Fibroblast of villous mesenchyme (primary cell): ENCODE data around the gene WDTC1. TPM values are rescaled to one million over a fixed set of nuclear protein-coding genes. Genes with fewer than 3 reads are reported as not detected.
"Not testable (repeated sequence)": the region's sequence is repeated elsewhere in the genome, so short reads cannot be mapped to it uniquely, and the experiment has no call there.

ENCODE experiments used
- DNase-seq: peaks from one replicate; pipeline ENCODE4 v3.0.0-alpha.2; 2010; ENCODE audit warnings: low read depth
- H3K4me3 ChIP-seq: 2 replicates; pipeline ENCODE4 v1.5.1; 2011; ENCODE audit warnings: low read depth, mild to moderate bottlenecking, low read length
- total RNA-seq: library from RNA; depleted of rRNA; stranded (reverse); fragments of >200 nt; gene quantifications from 2 replicates; pipeline ENCODE4 v1.2.3, GENCODE V29; 2012
- TF ChIP-seq, protein P1 (sequence below): IDR thresholded peaks from 2 replicates; pipeline ENCODE4 v1.5.1; 2012; ENCODE audit warnings: low read depth, mild to moderate bottlenecking, low read length; ENCODE audit not compliant: insufficient read depth

Gene WDTC1
- total RNA-seq, 1 donor: 21.2 TPM

DNA sequence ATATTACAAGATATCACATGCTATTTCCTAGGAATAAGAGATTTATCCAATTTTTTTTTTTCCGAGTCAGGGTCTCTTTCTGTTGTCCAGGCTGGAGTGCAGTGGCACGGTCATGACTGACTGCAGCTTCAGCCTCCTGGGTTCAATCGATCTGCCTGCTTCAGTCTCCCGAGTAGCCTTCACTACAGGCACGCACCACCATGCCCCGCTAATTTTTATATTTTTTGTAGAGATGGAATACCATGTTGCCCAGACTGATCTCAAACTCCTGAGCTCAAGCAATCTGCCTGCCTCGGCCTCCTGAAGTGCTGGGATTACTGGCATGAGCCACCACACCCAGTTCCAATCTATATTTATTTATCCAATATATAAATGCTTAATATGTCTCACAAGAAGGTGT, 18.0 kb upstream of the WDTC1 start:
- no peak for DNase-seq
- H3K4me3 ChIP-seq: no peak overlapping the region
- TF ChIP-seq, protein P1, sequence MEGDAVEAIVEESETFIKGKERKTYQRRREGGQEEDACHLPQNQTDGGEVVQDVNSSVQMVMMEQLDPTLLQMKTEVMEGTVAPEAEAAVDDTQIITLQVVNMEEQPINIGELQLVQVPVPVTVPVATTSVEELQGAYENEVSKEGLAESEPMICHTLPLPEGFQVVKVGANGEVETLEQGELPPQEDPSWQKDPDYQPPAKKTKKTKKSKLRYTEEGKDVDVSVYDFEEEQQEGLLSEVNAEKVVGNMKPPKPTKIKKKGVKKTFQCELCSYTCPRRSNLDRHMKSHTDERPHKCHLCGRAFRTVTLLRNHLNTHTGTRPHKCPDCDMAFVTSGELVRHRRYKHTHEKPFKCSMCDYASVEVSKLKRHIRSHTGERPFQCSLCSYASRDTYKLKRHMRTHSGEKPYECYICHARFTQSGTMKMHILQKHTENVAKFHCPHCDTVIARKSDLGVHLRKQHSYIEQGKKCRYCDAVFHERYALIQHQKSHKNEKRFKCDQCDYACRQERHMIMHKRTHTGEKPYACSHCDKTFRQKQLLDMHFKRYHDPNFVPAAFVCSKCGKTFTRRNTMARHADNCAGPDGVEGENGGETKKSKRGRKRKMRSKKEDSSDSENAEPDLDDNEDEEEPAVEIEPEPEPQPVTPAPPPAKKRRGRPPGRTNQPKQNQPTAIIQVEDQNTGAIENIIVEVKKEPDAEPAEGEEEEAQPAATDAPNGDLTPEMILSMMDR: no peak

DNA sequence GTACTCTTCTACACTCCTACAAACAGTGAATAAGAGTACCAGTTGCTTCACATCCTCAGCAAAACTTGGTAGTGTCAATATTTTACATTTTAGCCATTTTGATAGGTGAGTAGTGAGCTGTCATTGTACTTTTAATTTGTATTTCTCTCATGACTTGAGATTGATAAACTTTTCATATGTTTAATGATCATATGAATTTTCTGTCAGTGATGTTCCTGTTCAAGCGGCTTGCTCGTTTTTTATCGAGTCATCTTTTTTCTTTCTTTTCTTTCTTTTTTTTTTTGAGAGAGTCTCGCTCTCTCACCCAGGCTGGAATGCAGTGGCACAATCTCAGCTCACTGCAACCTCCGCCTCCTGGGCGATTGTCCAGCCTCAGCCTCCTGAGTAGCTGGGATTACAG, 17.0 kb upstream of the WDTC1 start:
- no peak for DNase-seq
- H3K4me3 ChIP-seq: no peak overlapping the region
- TF ChIP-seq, protein P1: no peak

DNA sequence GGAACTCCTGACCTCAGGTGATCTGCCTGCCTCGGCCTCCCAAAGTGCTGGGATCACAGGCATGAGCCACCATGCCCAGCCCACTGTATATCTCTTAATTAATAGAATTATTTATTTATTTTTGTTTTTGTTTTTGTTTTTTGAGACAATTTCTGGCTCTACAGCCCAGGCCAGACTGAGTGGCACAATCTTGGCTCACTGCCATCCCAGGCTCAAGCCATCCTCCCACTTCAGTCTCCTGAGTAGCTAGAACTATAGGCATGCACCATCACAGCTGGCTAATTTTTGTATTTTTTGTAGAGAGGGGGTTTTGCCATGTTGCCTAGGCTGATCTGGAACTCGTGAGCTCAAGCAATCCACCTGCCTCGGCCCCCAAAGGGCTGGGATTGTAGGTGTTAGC, 15.7 kb upstream of the WDTC1 start:
- TF ChIP-seq, protein P1: no peak
- H3K4me3 ChIP-seq: no peak overlapping the region
- no peak for DNase-seq

DNA sequence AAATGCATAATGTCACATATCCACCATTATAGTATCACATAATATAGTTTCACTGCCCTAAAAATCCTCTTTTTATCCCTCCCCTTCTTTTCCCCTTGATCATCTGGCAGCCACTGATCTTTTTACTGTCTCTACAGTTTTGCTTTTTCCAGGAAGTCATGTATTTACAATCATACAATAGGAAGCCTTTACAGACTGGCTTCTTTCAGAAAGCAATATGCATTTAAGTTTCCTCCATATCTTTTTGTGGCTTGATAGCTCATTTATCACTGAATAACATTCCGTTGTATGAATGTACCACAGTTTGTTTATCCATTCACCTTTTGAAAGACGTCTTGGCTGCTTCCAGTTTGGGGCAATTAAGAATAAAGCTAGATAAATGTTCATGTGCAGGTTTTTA, 14.3 kb upstream of the WDTC1 start:
- TF ChIP-seq, protein P1: no peak
- no peak overlapping the region for H3K4me3 ChIP-seq
- DNase-seq: no peak

DNA sequence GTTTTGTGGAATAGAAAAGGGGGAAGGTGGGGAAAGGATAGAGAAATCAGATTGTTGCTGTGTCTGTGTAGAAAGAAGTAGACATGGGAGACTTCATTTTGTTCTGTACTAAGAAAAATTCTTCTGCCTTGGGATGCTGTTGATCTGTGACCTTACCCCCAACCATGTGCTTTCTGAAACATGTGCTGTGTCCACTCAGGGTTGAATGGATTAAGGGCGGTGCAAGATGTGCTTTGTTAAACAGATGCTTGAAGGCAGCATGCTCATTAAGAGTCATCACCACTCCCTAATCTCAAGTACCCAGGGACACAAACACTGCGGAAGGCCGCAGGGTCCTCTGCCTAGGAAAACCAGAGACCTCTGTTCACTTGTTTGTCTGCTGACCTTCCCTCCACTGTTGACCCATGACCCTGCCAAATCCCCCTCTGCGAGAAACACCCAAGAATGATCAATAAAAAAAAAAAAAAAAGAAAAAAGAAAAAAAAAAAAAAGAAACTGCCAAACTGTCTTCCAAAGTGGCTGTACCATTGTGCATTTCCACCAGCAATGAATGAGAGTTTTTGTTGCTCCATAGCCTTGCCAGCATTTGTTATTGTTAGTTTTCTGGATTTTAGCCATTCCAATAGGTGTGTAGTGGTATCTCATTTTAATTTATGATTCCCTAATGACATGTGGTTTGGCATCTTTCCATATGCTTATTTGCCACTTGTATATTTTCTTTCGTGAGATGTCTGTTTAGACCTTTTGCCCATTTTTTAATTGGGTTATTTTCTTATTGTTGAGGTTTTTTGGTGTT, 13.5 kb upstream of the WDTC1 start:
- not testable (repeated sequence) for H3K4me3 ChIP-seq, DNase-seq

DNA sequence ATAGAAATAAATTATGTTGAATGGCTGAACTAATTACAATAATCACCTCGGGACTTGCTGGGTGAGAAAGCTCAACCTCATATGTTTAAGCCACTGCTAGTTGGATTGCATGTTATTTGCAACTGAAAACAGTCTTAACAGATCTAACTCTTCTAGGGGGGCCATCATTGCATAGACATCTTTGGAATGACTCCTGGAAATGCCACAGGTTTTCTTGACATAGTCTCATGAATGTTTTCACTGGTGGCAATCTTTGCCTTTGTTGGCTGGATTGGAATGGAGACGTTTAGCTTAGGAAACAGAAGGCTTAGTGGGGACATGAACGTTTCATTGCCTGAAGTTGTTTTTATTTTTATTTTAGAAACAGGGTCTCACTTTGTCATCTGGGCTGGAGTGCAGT, 8.8 kb upstream of the WDTC1 start:
- TF ChIP-seq, protein P1: no peak
- H3K4me3 ChIP-seq: no peak overlapping the region
- DNase-seq: no peak

DNA sequence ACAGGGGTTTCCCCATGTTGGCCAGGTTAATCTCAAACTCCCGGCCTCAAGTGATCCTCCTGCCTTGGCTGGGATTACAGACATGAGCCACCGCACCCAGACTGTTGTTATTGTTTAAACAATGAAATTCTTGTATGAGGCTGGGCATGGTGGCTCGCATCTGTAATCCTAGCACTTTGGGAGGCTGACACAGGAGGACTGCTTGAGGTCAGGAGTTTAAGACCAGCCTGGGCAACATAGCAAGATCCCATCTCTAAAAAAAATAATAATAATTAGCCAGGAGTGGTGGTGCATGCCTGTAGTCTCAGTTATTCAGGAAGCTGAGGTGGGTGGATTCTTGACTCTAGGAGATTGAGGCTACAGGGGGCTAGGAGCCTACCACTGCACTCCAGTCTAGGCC, 6.7 kb upstream of the WDTC1 start:
- no peak for DNase-seq
- no peak overlapping the region for H3K4me3 ChIP-seq
- TF ChIP-seq, protein P1: no peak
